Measurements from ENCODE around the gene PDGFB. TPM values are rescaled to one million over a fixed set of nuclear protein-coding genes. Genes with fewer than 3 reads are reported as not detected.

Gene PDGFB
- total RNA-seq, 4 donors from 2014 or later: 2.7 to 7.5 (median 4.0) TPM

- Histone ChIP-seq H3K27ac (peak overlapping the region in 3 of 4 donors; percentile 12 to 57 (median 50)), H3K36me3 (no peaks in the 10 kb centered on the region), H3K9me3 (no peaks in the 10 kb centered on the region), H3K27me3 (no peaks in the 10 kb centered on the region), H3K4me3 (no peak overlapping the region), H3K4me1 (peaks cover 0 to 21% (median 8%) of the 10 kb centered on the region in 4 donors)
- in situ Hi-C loops (cut with MboI; ENCODE audit: low pct_ligation_motif_present in 1 of 4, low pct_unique_long_range_greater_than_20kb in 1 of 4, low sequenced_read_pairs in 3 of 4): no loop called here
- DNase-seq: no peak
- intact Hi-C loops (cut with DNase I; ENCODE audit: low total_unique reads): no loop called here
- TF ChIP-seq POLR2A (IDR thresholded peaks at IDR 0.05) (no peak), EP300 (IDR thresholded peaks at IDR 0.05; ENCODE audit: low read depth) (no peak), CTCF (IDR thresholded peaks at IDR 0.05) (no peak), POLR2AphosphoS5 (IDR thresholded peaks at IDR 0.05) (no peak)
- 94% methylated on average over 10 of the region's 10 CpGs; no CpG with 5 or more reads in 1 of the 2 donors for WGBS, 2 donors (ENCODE audit: low coverage in 1 of 2)
These were observed 46.7 kb upstream of the PDGFB start for GRCh38 chr22:39291523-39291922.

GRCh38 chr22:39290724-39291161 is 46.0 kb upstream of the PDGFB start:
- TF ChIP-seq POLR2AphosphoS5 (IDR thresholded peaks at IDR 0.05) (no peak), POLR2A (IDR thresholded peaks at IDR 0.05) (no peak), CTCF (IDR thresholded peaks at IDR 0.05) (no peak), EP300 (IDR thresholded peaks at IDR 0.05; ENCODE audit: low read depth) (no peak)
- H3K36me3 ChIP-seq: no peaks in the 10 kb centered on the region
- no peaks in the 10 kb centered on the region for H3K9me3 ChIP-seq
- no peak overlapping the region for H3K4me3 ChIP-seq
- intact Hi-C loops (cut with DNase I; ENCODE audit: low total_unique reads): no loop called here
- H3K27ac ChIP-seq: no peak overlapping the region
- no peak for DNase-seq
- WGBS, 2 donors (ENCODE audit: low coverage in 1 of 2): 49% methylated on average over 10 of the region's 17 CpGs; no CpG with 5 or more reads in 1 of the 2 donors
- in situ Hi-C loops (cut with MboI; ENCODE audit: low pct_ligation_motif_present in 1 of 4, low pct_unique_long_range_greater_than_20kb in 1 of 4, low sequenced_read_pairs in 3 of 4): no loop called here
- H3K27me3 ChIP-seq: no peaks in the 10 kb centered on the region
- peaks cover 0 to 21% (median 7%) of the 10 kb centered on the region in 4 donors for H3K4me1 ChIP-seq

- 86% methylated on average over 16 of the region's 16 CpGs; no CpG with 5 or more reads in 1 of the 2 donors for WGBS, 2 donors (ENCODE audit: low coverage in 1 of 2)
- intact Hi-C loops (cut with DNase I; ENCODE audit: low total_unique reads): no loop called here
- peaks cover 0 to 21% (median 7%) of the 10 kb centered on the region in 4 donors for H3K4me1 ChIP-seq
- TF ChIP-seq EP300 (IDR thresholded peaks at IDR 0.05; ENCODE audit: low read depth): no peak
- TF ChIP-seq POLR2AphosphoS5 (IDR thresholded peaks at IDR 0.05): no peak
- no peak for TF ChIP-seq POLR2A (IDR thresholded peaks at IDR 0.05)
- TF ChIP-seq CTCF (IDR thresholded peaks at IDR 0.05): no peak
- H3K4me3 ChIP-seq: no peak overlapping the region
- H3K27me3 ChIP-seq: no peaks in the 10 kb centered on the region
- in situ Hi-C loops (cut with MboI; ENCODE audit: low pct_ligation_motif_present in 1 of 4, low pct_unique_long_range_greater_than_20kb in 1 of 4, low sequenced_read_pairs in 3 of 4): no loop called here
- no peak for DNase-seq
- no peak overlapping the region for H3K27ac ChIP-seq
- H3K9me3 ChIP-seq: no peaks in the 10 kb centered on the region
- no peaks in the 10 kb centered on the region for H3K36me3 ChIP-seq
These were observed 45.4 kb upstream of the PDGFB start for GRCh38 chr22:39289975-39290720.

GRCh38 chr22:39289533-39289932 is 44.8 kb upstream of the PDGFB start:
- H3K36me3 ChIP-seq: no peaks in the 10 kb centered on the region
- DNase-seq: no peak
- H3K4me1 ChIP-seq: peaks cover 0 to 21% (median 7%) of the 10 kb centered on the region in 4 donors
- H3K9me3 ChIP-seq: no peaks in the 10 kb centered on the region
- H3K4me3 ChIP-seq: no peak overlapping the region
- H3K27me3 ChIP-seq: no peaks in the 10 kb centered on the region
- intact Hi-C loops (cut with DNase I; ENCODE audit: low total_unique reads): no loop called here
- in situ Hi-C loops (cut with MboI; ENCODE audit: low pct_ligation_motif_present in 1 of 4, low pct_unique_long_range_greater_than_20kb in 1 of 4, low sequenced_read_pairs in 3 of 4): no loop called here
- H3K27ac ChIP-seq: no peak overlapping the region
- 76% methylated on average over 12 of the region's 14 CpGs; no CpG with 5 or more reads in 1 of the 2 donors for WGBS, 2 donors (ENCODE audit: low coverage in 1 of 2)
- TF ChIP-seq POLR2AphosphoS5 (IDR thresholded peaks at IDR 0.05) (no peak), CTCF (IDR thresholded peaks at IDR 0.05) (no peak), POLR2A (IDR thresholded peaks at IDR 0.05) (no peak), EP300 (IDR thresholded peaks at IDR 0.05; ENCODE audit: low read depth) (no peak)

Data from transverse colon (tissue), 4 donors.